GM18526 (cell line): ENCODE data around the gene CPN2.

Experiments
- POLR2A ChIP-seq: IDR thresholded peaks from 3 replicates; pipeline ENCODE4 v1.6.1; 2011; ENCODE audit not compliant: insufficient read length; ENCODE audit errors: extremely low read depth

Gene CPN2

GRCh38 chr3:194329583-194329965 is 21.6 kb downstream of the CPN2 start:
- no peak for TF ChIP-seq POLR2A

GRCh38 chr3:194328942-194329582 is 22.1 kb downstream of the CPN2 start:
- TF ChIP-seq POLR2A: no peak

- TF ChIP-seq POLR2A: no peak
These were observed 23.0 kb downstream of the CPN2 start for GRCh38 chr3:194328053-194328657.

- no peak for TF ChIP-seq POLR2A
These were observed 23.7 kb downstream of the CPN2 start for GRCh38 chr3:194327218-194328052.

DNA sequence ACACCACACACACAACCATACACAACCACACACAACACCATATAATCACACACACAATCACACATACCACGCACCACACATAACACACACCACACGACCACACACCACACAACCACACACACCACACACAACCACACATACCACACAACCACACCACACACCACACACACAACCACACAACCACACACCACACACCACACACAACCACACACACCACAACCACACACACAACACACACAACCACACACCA is 24.2 kb downstream of the CPN2 start:
- TF ChIP-seq POLR2A: no peak

DNA sequence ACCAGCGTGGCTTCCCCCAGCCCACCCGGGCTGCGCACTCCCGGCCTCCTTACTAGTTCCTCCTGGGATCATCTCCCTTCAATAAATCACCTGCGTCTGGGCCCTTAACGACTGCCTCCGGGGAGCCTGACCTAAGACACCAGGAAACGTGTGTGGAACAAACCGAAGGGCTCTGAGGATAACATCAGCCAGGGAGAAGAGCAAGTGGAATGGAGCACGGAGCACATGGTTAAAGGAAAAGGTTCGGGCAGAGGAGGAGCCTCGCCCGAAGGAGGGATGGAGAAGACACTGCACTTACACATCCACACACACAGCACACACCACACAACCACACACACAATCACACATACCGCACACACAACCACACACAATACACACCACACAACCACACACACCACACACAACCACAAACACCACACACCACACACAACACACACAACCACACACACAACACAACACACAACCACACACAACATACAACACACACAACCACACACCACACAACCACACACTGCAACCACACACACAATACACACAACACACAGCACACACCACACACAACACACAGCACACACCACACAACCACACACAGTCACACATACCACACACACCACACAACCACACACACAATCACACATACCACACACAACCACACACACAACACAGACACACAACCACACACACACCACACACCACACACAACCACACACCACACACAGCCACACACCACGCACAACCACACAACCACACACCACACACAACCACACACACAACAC is 24.7 kb downstream of the CPN2 start:
- no peak for TF ChIP-seq POLR2A

DNA sequence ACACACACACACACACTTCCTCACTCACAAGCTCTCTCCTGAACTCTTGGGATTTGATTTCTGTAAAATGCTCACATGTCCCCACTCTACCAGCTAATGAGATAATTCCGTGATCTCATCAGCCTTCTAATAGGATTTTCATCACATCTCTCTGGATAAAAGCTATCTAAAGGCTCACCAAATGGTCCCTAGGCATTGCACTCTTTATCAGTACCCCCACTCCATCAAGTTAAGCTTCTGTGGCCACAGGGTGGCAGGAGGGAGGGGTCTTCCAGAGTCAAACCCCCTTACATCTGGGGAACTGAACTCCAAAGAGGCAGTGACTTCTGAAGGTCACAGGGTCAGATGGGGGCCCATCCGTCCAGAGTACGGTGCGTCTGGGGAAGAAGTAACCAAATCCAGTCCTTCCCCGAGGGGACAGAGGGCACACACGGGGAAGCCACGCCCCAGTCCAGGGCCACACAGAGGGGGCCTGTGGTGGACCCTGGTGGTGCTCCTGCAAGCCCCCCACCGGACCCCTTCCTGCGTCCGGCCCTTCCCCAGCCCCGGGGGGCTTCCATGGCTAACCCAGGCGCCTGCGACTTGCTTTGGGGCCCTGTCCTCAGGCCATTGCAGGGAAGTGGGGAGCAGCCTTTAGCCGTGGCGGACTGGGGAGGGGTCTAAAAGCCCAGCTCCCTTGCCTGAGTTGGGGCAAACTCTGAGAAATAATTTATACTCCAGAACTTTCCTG is 25.5 kb downstream of the CPN2 start:
- no peak for TF ChIP-seq POLR2A

DNA sequence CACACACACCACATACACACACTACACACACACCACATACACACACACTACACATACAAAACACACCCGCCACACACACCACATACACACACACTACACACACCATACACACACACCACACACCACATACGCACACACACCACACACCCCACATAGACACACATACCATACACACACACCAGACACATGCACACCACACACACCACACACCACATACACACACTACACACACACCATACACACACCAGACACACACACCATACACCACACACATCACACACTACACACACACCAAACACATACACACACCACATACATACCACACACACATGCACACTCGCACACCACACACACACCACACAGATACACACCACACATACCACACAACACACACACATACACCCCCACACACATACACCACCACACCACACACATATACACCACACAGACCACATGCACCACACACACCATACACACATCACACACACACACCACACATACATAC is 26.3 kb downstream of the CPN2 start:
- no peak for TF ChIP-seq POLR2A

- no peak for TF ChIP-seq POLR2A
These were observed 27.1 kb downstream of the CPN2 start for GRCh38 chr3:194323785-194324735.

- TF ChIP-seq POLR2A: no peak
These were observed 28.4 kb downstream of the CPN2 start for GRCh38 chr3:194322678-194323211.

DNA sequence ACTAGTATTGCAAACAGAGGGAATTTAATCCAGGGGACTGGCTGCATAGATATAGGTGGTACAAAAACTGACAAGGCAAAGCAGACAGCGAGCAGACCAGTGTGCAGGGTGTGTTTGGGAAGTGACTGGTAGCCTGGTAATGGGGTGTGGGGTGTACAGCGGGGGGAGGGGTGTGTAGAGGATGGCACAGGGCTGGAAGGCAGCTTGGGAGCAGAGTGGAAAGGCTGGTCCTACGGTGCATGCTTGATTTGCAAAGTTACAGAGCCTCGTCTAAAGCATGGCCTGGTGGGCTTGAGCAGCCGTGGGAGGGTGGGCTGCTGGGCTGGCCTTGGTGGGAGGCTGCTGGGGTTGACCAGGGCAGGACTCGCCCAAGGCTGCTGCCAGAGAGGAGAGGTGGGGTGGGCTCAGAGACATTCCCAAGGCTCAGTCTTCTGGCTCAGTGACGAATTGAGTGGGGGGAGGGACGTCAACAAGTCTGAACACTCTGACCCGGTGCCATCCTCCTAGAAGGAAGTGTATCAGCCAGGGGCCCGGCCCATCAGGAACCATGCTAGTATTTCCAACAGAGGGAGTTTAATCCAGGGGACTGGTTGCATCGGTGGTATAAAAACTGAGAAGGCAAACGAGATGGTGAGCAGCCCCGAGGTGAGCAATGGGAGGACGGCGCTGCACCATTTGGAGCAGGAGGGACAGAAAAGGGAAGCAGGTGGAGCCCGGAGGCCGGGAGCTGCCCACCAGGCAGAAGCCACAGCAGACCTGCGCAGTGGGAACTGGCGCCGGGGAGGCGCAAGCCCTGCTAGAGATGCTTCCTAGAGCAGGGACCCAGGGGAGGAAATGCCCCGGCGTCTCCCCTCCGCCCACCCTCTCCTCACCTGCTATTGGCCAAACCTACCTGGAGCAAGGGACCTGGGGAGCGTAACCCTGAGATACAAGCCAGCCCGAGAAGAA is 29.2 kb downstream of the CPN2 start:
- no peak for TF ChIP-seq POLR2A

GRCh38 chr3:194320744-194321243 is 30.3 kb downstream of the CPN2 start:
- no peak for TF ChIP-seq POLR2A
